ENCODE data around the gene FOCAD.

- TF ChIP-seq, protein P1, sequence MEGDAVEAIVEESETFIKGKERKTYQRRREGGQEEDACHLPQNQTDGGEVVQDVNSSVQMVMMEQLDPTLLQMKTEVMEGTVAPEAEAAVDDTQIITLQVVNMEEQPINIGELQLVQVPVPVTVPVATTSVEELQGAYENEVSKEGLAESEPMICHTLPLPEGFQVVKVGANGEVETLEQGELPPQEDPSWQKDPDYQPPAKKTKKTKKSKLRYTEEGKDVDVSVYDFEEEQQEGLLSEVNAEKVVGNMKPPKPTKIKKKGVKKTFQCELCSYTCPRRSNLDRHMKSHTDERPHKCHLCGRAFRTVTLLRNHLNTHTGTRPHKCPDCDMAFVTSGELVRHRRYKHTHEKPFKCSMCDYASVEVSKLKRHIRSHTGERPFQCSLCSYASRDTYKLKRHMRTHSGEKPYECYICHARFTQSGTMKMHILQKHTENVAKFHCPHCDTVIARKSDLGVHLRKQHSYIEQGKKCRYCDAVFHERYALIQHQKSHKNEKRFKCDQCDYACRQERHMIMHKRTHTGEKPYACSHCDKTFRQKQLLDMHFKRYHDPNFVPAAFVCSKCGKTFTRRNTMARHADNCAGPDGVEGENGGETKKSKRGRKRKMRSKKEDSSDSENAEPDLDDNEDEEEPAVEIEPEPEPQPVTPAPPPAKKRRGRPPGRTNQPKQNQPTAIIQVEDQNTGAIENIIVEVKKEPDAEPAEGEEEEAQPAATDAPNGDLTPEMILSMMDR (conservative IDR thresholded peaks at IDR 0.05 in 1 of 2, IDR thresholded peaks at IDR 0.05 in 1 of 2; ENCODE audit: extremely low read depth in 1 of 2, insufficient read depth in 1 of 2, low read depth in 1 of 2, low read length in 2 of 2): no peak
- no peak for TF ChIP-seq EZH2 (IDR thresholded peaks at IDR 0.05; ENCODE audit: borderline replicate concordance, low read length)
Measured at GRCh38 chr9:20728493-20729220, 44.6 kb downstream of the FOCAD start.
